Measurements from ENCODE around the gene SERGEF.
A peak's percentile ranks its signal among the peaks of the same experiment; 100 is the strongest.

SERGEF gene

DNA sequence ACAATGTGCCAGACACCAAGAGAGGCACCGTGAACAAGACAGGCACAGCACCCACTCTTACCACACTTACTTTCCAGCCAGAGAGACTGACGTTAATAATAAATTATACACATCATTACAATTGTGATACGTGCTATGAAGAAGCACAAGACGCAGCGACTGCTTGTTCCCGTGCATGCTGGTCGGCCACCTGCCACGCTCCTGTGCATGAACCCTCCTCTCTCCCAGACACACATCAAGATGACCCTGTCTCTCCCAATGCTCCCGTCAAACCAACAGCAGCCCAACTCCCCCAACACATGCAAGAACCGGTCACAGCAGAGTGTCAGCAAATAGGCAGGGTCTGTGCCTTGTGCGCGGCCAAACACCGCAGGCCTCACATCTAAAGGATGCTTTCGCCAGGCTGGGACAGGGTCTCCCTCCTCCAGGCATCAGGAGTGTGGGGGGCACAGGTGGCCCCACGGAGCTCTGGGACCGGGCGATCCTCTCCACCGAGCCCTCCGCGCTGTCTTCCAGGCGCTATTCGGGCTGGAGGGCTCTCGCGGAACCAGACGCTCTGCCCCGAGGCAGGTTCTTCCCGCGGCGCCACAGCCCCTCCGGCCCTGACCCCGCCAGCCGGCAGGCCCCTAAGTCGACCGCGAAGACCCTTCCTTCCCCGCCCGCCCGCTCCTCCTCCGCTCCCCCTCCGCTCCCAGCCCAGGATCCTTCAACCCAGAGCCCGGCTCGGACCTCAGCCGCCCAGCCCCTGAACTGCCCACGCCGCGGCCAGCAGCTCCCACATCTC, 533 bp downstream of the SERGEF start:
- Histone ChIP-seq H3K27me3 (ENCODE audit: control insufficient read depth, insufficient read depth, low read length) (no peaks in the 10 kb centered on the region), H3K9ac (peak overlapping the region; percentile 53), H3K4me3 (ENCODE audit: low read depth, low read length) (peak overlapping the region; percentile 50), H3K36me3 (ENCODE audit: control insufficient read depth, insufficient read depth, low read length) (no peaks in the 10 kb centered on the region), H2AFZ (peak overlapping the region; percentile 90), H3K79me2 (no peaks in the 10 kb centered on the region), H3K9me3 (ENCODE audit: control insufficient read depth, low read length) (no peaks in the 10 kb centered on the region), H3K27ac (peak overlapping the region; percentile 74), H3K4me1 (peaks cover 3% of the 10 kb centered on the region), H3K4me2 (ENCODE audit: low read length) (peak overlapping the region; percentile 65)
- TF ChIP-seq, protein P1, sequence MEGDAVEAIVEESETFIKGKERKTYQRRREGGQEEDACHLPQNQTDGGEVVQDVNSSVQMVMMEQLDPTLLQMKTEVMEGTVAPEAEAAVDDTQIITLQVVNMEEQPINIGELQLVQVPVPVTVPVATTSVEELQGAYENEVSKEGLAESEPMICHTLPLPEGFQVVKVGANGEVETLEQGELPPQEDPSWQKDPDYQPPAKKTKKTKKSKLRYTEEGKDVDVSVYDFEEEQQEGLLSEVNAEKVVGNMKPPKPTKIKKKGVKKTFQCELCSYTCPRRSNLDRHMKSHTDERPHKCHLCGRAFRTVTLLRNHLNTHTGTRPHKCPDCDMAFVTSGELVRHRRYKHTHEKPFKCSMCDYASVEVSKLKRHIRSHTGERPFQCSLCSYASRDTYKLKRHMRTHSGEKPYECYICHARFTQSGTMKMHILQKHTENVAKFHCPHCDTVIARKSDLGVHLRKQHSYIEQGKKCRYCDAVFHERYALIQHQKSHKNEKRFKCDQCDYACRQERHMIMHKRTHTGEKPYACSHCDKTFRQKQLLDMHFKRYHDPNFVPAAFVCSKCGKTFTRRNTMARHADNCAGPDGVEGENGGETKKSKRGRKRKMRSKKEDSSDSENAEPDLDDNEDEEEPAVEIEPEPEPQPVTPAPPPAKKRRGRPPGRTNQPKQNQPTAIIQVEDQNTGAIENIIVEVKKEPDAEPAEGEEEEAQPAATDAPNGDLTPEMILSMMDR (IDR thresholded peaks at IDR 0.05): no peak

DNA sequence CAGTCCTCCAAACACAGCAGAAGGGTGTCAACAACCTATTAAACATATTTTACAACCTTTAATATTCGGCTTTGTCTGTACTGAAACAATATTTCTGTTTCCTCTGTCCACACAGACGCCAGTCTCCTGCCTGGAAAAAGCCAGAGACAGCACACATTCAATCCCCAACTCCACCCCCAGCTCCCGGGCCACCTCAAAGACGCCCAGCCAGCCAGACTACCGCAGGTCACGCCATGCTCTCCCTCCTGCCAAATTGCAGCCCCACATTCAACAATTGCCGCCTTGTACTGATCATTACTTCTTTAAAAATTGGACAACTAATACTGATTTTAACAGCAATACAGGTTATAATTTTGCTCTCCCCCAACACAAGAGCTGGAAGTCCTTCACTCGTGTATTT, 1.2 kb downstream of the SERGEF start:
- peaks cover 3% of the 10 kb centered on the region for H3K4me1 ChIP-seq
- H3K9ac ChIP-seq: no peak overlapping the region
- no peak overlapping the region for H2AFZ ChIP-seq
- H3K27me3 ChIP-seq (ENCODE audit: control insufficient read depth, insufficient read depth, low read length): no peaks in the 10 kb centered on the region
- no peaks in the 10 kb centered on the region for H3K36me3 ChIP-seq (ENCODE audit: control insufficient read depth, insufficient read depth, low read length)
- no peaks in the 10 kb centered on the region for H3K79me2 ChIP-seq
- H3K9me3 ChIP-seq (ENCODE audit: control insufficient read depth, low read length): no peaks in the 10 kb centered on the region
- H3K4me3 ChIP-seq (ENCODE audit: low read depth, low read length): no peak overlapping the region
- H3K27ac ChIP-seq: no peak overlapping the region
- TF ChIP-seq, protein P1 (IDR thresholded peaks at IDR 0.05): no peak
- no peak overlapping the region for H3K4me2 ChIP-seq (ENCODE audit: low read length)

DNA sequence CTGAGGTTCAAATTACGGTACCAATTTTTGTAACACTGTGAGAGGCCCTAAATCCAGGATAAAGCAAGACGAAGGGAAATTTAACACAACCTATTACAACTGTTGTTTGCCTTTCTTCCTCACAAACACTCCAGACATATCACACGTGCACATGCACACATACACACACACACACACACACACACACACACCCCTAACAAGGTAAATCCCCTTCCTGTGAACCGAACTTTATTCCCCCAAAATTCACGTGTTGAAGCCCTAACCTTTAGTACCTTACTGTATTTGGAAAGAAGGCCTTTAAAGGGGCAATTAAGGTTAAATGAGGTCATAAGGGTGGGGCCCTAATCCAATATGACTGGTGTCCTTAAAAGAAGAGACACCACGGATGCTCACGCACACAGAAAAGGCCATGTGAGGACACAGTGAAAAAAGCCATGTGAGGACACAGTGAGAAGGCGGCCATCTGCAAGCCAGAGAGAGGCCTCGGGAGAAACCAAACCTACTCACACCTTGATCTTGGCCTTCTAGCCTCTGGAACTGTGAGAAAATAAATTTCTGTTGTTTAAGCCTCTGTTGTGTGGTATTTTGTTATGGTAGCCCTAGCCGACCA, 1.8 kb downstream of the SERGEF start:
- TF ChIP-seq, protein P1 (IDR thresholded peaks at IDR 0.05): no peak
- Histone ChIP-seq H2AFZ (no peak overlapping the region), H3K27ac (no peak overlapping the region), H3K9ac (no peak overlapping the region), H3K4me3 (ENCODE audit: low read depth, low read length) (no peak overlapping the region), H3K4me1 (peaks cover 3% of the 10 kb centered on the region), H3K79me2 (no peaks in the 10 kb centered on the region), H3K27me3 (ENCODE audit: control insufficient read depth, insufficient read depth, low read length) (no peaks in the 10 kb centered on the region), H3K9me3 (ENCODE audit: control insufficient read depth, low read length) (no peaks in the 10 kb centered on the region), H3K36me3 (ENCODE audit: control insufficient read depth, insufficient read depth, low read length) (no peaks in the 10 kb centered on the region), H3K4me2 (ENCODE audit: low read length) (no peak overlapping the region)

DNA sequence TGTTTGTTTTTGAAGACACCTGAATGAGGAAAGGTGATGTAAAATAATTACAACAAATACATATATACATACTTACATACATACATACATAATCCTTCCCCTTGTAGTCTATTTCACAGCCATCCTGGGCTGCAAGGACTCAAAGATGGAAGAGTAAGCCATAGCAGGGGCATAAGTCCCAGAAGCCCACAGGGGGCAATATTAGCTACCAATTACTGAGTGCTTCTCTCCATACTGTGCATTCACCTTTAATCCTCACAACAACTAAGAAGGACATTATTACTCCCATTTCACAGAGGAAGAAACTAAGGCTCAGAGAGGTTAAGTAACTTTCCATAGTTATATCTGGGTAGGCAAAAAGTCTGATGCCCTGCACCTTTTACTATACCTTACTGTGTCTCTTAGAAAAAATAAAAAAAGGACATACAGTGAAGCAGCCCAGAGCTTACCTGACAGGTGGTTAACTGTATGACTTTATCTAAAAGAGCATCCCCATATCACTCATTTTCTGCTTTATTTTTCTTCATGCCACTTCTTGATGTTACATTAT, 2.7 kb downstream of the SERGEF start:
- H3K4me2 ChIP-seq (ENCODE audit: low read length): no peak overlapping the region
- no peak overlapping the region for H2AFZ ChIP-seq
- H3K9ac ChIP-seq: no peak overlapping the region
- no peaks in the 10 kb centered on the region for H3K9me3 ChIP-seq (ENCODE audit: control insufficient read depth, low read length)
- no peaks in the 10 kb centered on the region for H3K79me2 ChIP-seq
- TF ChIP-seq, protein P1 (IDR thresholded peaks at IDR 0.05): no peak
- peaks cover 3% of the 10 kb centered on the region for H3K4me1 ChIP-seq
- H3K36me3 ChIP-seq (ENCODE audit: control insufficient read depth, insufficient read depth, low read length): no peaks in the 10 kb centered on the region
- no peak overlapping the region for H3K27ac ChIP-seq
- H3K27me3 ChIP-seq (ENCODE audit: control insufficient read depth, insufficient read depth, low read length): no peaks in the 10 kb centered on the region
- no peak overlapping the region for H3K4me3 ChIP-seq (ENCODE audit: low read depth, low read length)
